T-helper 22 cell (primary cell): ENCODE measurements around the gene VTCN1.

Experiments used
- DNase-seq: peaks from one replicate; pipeline ENCODE4 v3.0.0-alpha.2; 2020; ENCODE audit warnings: low read depth

VTCN1 gene

GRCh38 chr1:117209094-117209493 is 1.6 kb downstream of the VTCN1 start:
- DNase-seq = no peak

GRCh38 chr1:117208580-117208979 is 2.1 kb downstream of the VTCN1 start:
- DNase-seq = no peak

DNA sequence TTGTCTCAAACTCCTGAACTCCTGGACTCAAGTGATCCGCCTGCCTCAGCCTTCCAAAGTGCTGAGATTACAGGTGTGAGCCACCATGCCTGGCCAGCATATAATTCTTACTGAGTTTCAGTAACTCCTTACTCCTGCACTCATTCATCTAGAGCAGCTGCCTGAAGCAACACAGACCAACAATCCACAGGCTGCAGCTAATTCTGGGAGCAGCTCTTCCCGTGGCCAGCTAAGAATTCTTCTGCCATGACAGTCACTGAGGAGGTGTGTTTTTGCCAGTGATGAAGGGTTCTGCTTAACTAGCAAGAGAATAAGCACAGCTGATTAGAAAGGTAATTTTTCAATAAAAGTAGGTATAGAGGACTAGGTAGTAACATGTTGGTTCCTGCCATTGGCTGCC is 5.4 kb downstream of the VTCN1 start:
- no peak for DNase-seq

GRCh38 chr1:117201808-117202207 is 8.9 kb downstream of the VTCN1 start:
- no peak for DNase-seq

GRCh38 chr1:117198097-117198496 is 12.6 kb downstream of the VTCN1 start:
- no peak for DNase-seq

GRCh38 chr1:117189726-117190125 is 21.0 kb downstream of the VTCN1 start:
- no peak for DNase-seq

- no peak for DNase-seq
These were observed 21.8 kb downstream of the VTCN1 start for GRCh38 chr1:117188816-117189437.

- no peak for DNase-seq
These were observed 22.4 kb downstream of the VTCN1 start for GRCh38 chr1:117188170-117188815.

GRCh38 chr1:117183112-117183511 is 27.6 kb downstream of the VTCN1 start:
- DNase-seq = no peak

- DNase-seq = no peak
These were observed 28.4 kb downstream of the VTCN1 start for GRCh38 chr1:117182319-117182718.

- no peak for DNase-seq
These were observed 29.1 kb downstream of the VTCN1 start for GRCh38 chr1:117181630-117182041.

- no peak for DNase-seq
These were observed 30.4 kb downstream of the VTCN1 start for GRCh38 chr1:117180147-117180967.

GRCh38 chr1:117179471-117179870 is 31.3 kb downstream of the VTCN1 start:
- DNase-seq = no peak

DNA sequence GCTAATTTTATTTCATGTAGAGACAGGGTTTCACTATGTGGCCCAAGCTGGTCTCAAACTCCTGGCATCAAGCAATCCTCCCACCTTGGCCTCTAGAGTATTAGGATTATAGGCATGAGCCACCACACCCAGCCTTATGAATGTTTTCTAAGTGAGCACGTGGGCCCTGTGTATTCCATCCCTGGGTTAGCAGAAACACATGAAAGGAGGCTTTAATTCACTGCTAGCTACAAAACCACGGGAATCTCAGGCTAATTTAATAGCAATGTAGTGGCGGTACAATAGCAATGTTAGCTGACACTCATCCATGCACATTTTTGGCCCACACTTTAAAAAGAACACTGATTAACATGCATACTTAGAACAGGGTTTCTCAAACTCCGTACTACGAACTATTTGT is 32.0 kb downstream of the VTCN1 start:
- DNase-seq = no peak

DNA sequence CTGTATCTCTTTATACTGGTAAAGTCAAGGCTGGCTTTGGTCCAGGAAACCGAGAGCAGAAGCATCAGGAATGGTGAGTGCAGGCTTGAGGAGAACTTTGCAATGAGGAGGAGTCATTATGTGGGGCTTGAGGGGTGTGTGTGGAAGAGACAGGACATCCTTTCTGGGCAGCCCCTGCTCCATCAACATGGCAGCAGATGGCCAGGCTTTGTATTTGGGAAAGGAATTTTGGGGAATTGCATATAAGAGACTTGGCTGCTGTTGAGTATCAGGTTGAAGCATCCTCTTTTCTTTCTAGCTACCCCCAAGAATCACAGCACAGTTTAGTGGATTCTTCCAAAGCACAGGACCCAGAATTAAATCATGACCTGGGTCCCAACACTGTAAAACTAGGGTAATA is 33.4 kb downstream of the VTCN1 start:
- DNase-seq = no peak

- no peak for DNase-seq
These were observed 34.1 kb downstream of the VTCN1 start for GRCh38 chr1:117176579-117176978.

DNA sequence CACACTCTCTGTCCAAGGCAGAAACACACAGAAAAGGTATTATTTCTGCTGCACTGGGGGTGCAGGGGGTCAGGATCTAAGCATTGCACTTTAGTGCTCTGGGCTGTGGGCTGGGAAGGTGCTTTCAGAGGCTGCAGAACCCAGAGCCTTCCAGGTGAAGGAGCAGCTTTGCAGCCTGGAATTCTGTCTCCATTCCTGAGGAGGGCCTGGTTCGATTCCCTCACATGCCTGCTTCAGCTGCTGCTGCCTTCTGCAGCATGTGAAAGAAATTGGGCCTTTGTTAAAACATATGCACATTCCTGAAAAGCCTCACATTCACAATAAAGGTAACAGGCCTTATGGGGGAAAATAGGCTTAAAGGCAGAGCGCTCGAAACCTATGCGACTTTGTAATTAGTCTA is 35.9 kb downstream of the VTCN1 start:
- no peak for DNase-seq

- DNase-seq = no peak
These were observed 37.0 kb downstream of the VTCN1 start for GRCh38 chr1:117173691-117174090.

- no peak for DNase-seq
These were observed 37.7 kb downstream of the VTCN1 start for GRCh38 chr1:117173006-117173405.

GRCh38 chr1:117171900-117172511 is 38.7 kb downstream of the VTCN1 start:
- no peak for DNase-seq

GRCh38 chr1:117169871-117170596 is 40.7 kb downstream of the VTCN1 start:
- no peak for DNase-seq

DNA sequence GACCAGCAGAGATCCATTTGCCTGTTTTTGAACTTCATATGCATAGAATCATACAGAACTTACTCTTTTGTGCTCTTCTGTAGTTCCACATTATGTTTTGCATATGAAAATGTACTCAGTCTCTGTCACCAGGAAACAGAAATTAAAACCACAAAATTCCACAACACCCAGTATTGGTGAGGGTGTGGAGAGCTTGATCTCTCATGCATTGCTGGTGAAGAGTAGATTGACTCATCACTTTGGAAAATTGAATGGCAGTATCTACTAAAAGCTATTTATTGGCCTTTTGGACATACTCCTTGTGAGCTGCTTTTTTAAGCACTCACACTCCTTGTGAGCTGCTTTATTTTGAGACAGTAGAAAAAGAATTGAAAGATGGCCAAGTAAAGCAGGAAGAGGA is 43.3 kb downstream of the VTCN1 start:
- no peak for DNase-seq
